ENCODE results near the gene IGF2BP3. TPM values are rescaled to one million over a fixed set of nuclear protein-coding genes. Genes with fewer than 3 reads are reported as not detected.
"Not testable (repeated sequence)": the region's sequence is repeated elsewhere in the genome, so short reads cannot be mapped to it uniquely, and the experiment has no call there.

Gene IGF2BP3
- total RNA-seq, 1 experiment from 2014 or later, result 11.7 TPM

GRCh38 chr7:23405240-23405618, 65.1 kb downstream of the IGF2BP3 start:
- H3K9me3 ChIP-seq (ENCODE audit: low read length), result no peaks in the 10 kb centered on the region
- H3K9ac ChIP-seq (ENCODE audit: low read length), result no peak overlapping the region
- ATAC-seq (no peak), DNase-seq (no peak)
- no peak overlapping the region for H3K4me3 ChIP-seq (ENCODE audit: low read length)
- no peak overlapping the region for H3K27ac ChIP-seq (ENCODE audit: low read length)
- BruUV-seq (replicated peaks), result no TSS peak
- H3K9me2 ChIP-seq (replicated peaks; ENCODE audit: low read length), result no peaks in the 10 kb centered on the region
- ChIA-PET CTCF (no interaction called here), POLR2A (ENCODE audit: unreplicated experiment) (no interaction called here)
- TF ChIP-seq EZH2phosphoT487 (IDR thresholded peaks at IDR 0.05; ENCODE audit: borderline replicate concordance, low read length), result no peak
- no peak for TF ChIP-seq CTCF (conservative IDR thresholded peaks at IDR 0.05; ENCODE audit: low read depth, low read length)
- no peak for TF ChIP-seq EZH2 (IDR thresholded peaks at IDR 0.05; ENCODE audit: low read length, unreplicated experiment)
- no peaks in the 10 kb centered on the region for H3K79me2 ChIP-seq (ENCODE audit: low read length)
- H3K27me3 ChIP-seq (ENCODE audit: low read length), result no peaks in the 10 kb centered on the region
- H3K4me1 ChIP-seq (ENCODE audit: insufficient read depth, low read length), result no peaks in the 10 kb centered on the region
- H3K4me2 ChIP-seq (ENCODE audit: low read length), result no peak overlapping the region
- H4K20me1 ChIP-seq (ENCODE audit: low read length), result no peaks in the 10 kb centered on the region
- no peaks in the 10 kb centered on the region for H3F3A ChIP-seq (ENCODE audit: low read length, unreplicated experiment)
- H2AFZ ChIP-seq (ENCODE audit: low read length), result no peak overlapping the region
- intact Hi-C loops (cut with micrococcal nuclease), result no loop called here
- H3K36me3 ChIP-seq (ENCODE audit: low read depth, low read length), result no peaks in the 10 kb centered on the region

GRCh38 chr7:23404546-23405239, 65.6 kb downstream of the IGF2BP3 start:
- H3K27ac ChIP-seq (ENCODE audit: low read length), result no peak overlapping the region
- H3K4me1 ChIP-seq (ENCODE audit: insufficient read depth, low read length), result no peaks in the 10 kb centered on the region
- no peak for ATAC-seq
- H3K9me3 ChIP-seq (ENCODE audit: low read length), result no peaks in the 10 kb centered on the region
- H3K9me2 ChIP-seq (replicated peaks; ENCODE audit: low read length), result no peaks in the 10 kb centered on the region
- ChIA-PET CTCF (no interaction called here), POLR2A (ENCODE audit: unreplicated experiment) (no interaction called here)
- H3K4me2 ChIP-seq (ENCODE audit: low read length), result no peak overlapping the region
- no peaks in the 10 kb centered on the region for H3F3A ChIP-seq (ENCODE audit: low read length, unreplicated experiment)
- H3K27me3 ChIP-seq (ENCODE audit: low read length), result no peaks in the 10 kb centered on the region
- no peaks in the 10 kb centered on the region for H4K20me1 ChIP-seq (ENCODE audit: low read length)
- intact Hi-C loops (cut with micrococcal nuclease), result no loop called here
- TF ChIP-seq CTCF (conservative IDR thresholded peaks at IDR 0.05; ENCODE audit: low read depth, low read length) (no peak), EZH2phosphoT487 (IDR thresholded peaks at IDR 0.05; ENCODE audit: borderline replicate concordance, low read length) (no peak), EZH2 (IDR thresholded peaks at IDR 0.05; ENCODE audit: low read length, unreplicated experiment) (no peak)
- no peak overlapping the region for H3K9ac ChIP-seq (ENCODE audit: low read length)
- H3K79me2 ChIP-seq (ENCODE audit: low read length), result no peaks in the 10 kb centered on the region
- H3K4me3 ChIP-seq (ENCODE audit: low read length), result no peak overlapping the region
- no peak for DNase-seq
- no TSS peak for BruUV-seq (replicated peaks)
- no peaks in the 10 kb centered on the region for H3K36me3 ChIP-seq (ENCODE audit: low read depth, low read length)
- H2AFZ ChIP-seq (ENCODE audit: low read length), result no peak overlapping the region

- DNase-seq, result no peak
- intact Hi-C loops (cut with micrococcal nuclease), result no loop called here
- Histone ChIP-seq H3F3A (ENCODE audit: low read length, unreplicated experiment) (no peaks in the 10 kb centered on the region), H3K4me1 (ENCODE audit: insufficient read depth, low read length) (no peaks in the 10 kb centered on the region), H4K20me1 (ENCODE audit: low read length) (no peaks in the 10 kb centered on the region), H3K4me3 (ENCODE audit: low read length) (no peak overlapping the region), H3K36me3 (ENCODE audit: low read depth, low read length) (no peaks in the 10 kb centered on the region), H3K9me2 (replicated peaks; ENCODE audit: low read length) (no peaks in the 10 kb centered on the region), H3K27me3 (ENCODE audit: low read length) (no peaks in the 10 kb centered on the region), H3K79me2 (ENCODE audit: low read length) (no peaks in the 10 kb centered on the region), H2AFZ (ENCODE audit: low read length) (no peak overlapping the region), H3K9me3 (ENCODE audit: low read length) (no peaks in the 10 kb centered on the region), H3K4me2 (ENCODE audit: low read length) (no peak overlapping the region), H3K27ac (ENCODE audit: low read length) (no peak overlapping the region), H3K9ac (ENCODE audit: low read length) (no peak overlapping the region)
- ATAC-seq, result no peak
- ChIA-PET POLR2A (ENCODE audit: unreplicated experiment) (no interaction called here), CTCF (no interaction called here)
- TF ChIP-seq EZH2phosphoT487 (IDR thresholded peaks at IDR 0.05; ENCODE audit: borderline replicate concordance, low read length), result no peak
- TF ChIP-seq EZH2 (IDR thresholded peaks at IDR 0.05; ENCODE audit: low read length, unreplicated experiment), result no peak
- no peak for TF ChIP-seq CTCF (conservative IDR thresholded peaks at IDR 0.05; ENCODE audit: low read depth, low read length)
- no TSS peak for BruUV-seq (replicated peaks)
Observed at GRCh38 chr7:23403970-23404369, 66.3 kb downstream of the IGF2BP3 start.

GRCh38 chr7:23398090-23398489, 72.2 kb downstream of the IGF2BP3 start:
- ATAC-seq; H3F3A ChIP-seq (ENCODE audit: low read length, unreplicated experiment); H3K27ac ChIP-seq (ENCODE audit: low read length); CTCF ChIA-PET; H3K4me2 ChIP-seq (ENCODE audit: low read length); POLR2A ChIA-PET (ENCODE audit: unreplicated experiment); H3K27me3 ChIP-seq (ENCODE audit: low read length); H3K36me3 ChIP-seq (ENCODE audit: low read depth, low read length); H3K4me3 ChIP-seq (ENCODE audit: low read length); DNase-seq; BruUV-seq (replicated peaks); H4K20me1 ChIP-seq (ENCODE audit: low read length); H3K9me2 ChIP-seq (replicated peaks; ENCODE audit: low read length); H2AFZ ChIP-seq (ENCODE audit: low read length); intact Hi-C loops (cut with micrococcal nuclease); H3K4me1 ChIP-seq (ENCODE audit: insufficient read depth, low read length); H3K79me2 ChIP-seq (ENCODE audit: low read length); H3K9ac ChIP-seq (ENCODE audit: low read length); H3K9me3 ChIP-seq (ENCODE audit: low read length): not testable (repeated sequence)
